CD4-positive, alpha-beta T cell (primary cell): ENCODE measurements around the gene SERP1. TPM values are rescaled to one million over a fixed set of nuclear protein-coding genes. Genes with fewer than 3 reads are reported as not detected.
A peak's percentile ranks its signal among the peaks of the same experiment; 100 is the strongest.

Experiments
- ATAC-seq: fragments of 200-7000 bp; cut with Tn5 transposase; one replicate; pipeline ENCODE4 v1.10.0; 2022; ENCODE audit warnings: mild to moderate bottlenecking; ENCODE audit not compliant: poor library complexity
- CTCF ChIA-PET: fragments of 350-600 bp; sonication (Branson Sonifier 250); formaldehyde crosslinking; loops from one replicate; lab custom pipeline; 2021; ENCODE audit warnings: antibody characterized with exemption, inconsistent platforms; lab: Charles Lee
- POLR2A ChIA-PET: fragments of 350-600 bp; sonication (Branson Sonifier 250); formaldehyde crosslinking; loops from one replicate; lab custom pipeline; 2021; ENCODE audit warnings: antibody characterized with exemption, inconsistent platforms; lab: Charles Lee
- DNase-seq, 14 experiments: peaks; one replicate each; pipeline ENCODE4 v3.0.0-alpha.2; 2013 to 2020; ENCODE audit warnings: mixed read lengths in 2 of 14
- H3K27ac ChIP-seq, 2 donors: one replicate each; pipeline versions ENCODE4 v1.5.1 to v1.7.0; 2013; ENCODE audit warnings: low read length in 2 of 2, low read depth in 1 of 2, mild to moderate bottlenecking in 1 of 2
- H3K27me3 ChIP-seq, 2 experiments: 1 replicate in 1 of 2; 2 replicates in 1 of 2; pipeline versions ENCODE4 v1.6.1 to v1.7.0; 2013; ENCODE audit warnings: low read length in 2 of 2, control low read depth in 1 of 2, mild to moderate bottlenecking in 1 of 2, moderate library complexity in 1 of 2; ENCODE audit not compliant: insufficient read depth in 2 of 2, control insufficient read depth in 1 of 2
- H3K36me3 ChIP-seq: one replicate; pipeline ENCODE4 v1.6.1; 2013; ENCODE audit warnings: low read length, control low read depth; ENCODE audit not compliant: insufficient read depth
- H3K4me1 ChIP-seq: one replicate; pipeline ENCODE4 v1.6.1; 2013; ENCODE audit warnings: low read length, control low read depth; ENCODE audit not compliant: insufficient read depth
- H3K4me3 ChIP-seq: one replicate; pipeline ENCODE4 v1.5.1; 2013; ENCODE audit warnings: mild to moderate bottlenecking, low read length, moderate library complexity
- H3K9me3 ChIP-seq, 2 experiments: 1 replicate in 1 of 2; 2 replicates in 1 of 2; pipeline versions ENCODE4 v1.6.1 to v1.7.0; 2013; ENCODE audit warnings: low read length in 2 of 2, mild to moderate bottlenecking in 2 of 2, control low read depth in 1 of 2, moderate library complexity in 1 of 2; ENCODE audit not compliant: control insufficient read depth in 1 of 2, insufficient read depth in 1 of 2
- H3K27ac Mint-ChIP-seq: one replicate; pipeline ENCODE4 v1.8.0; 2020; ENCODE audit warnings: mixed read lengths
- H3K27me3 Mint-ChIP-seq: one replicate; pipeline ENCODE4 v1.8.0; 2021; ENCODE audit warnings: mixed read lengths
- H3K36me3 Mint-ChIP-seq: one replicate; pipeline ENCODE4 v1.8.0; 2021; ENCODE audit warnings: low read depth, mixed read lengths
- H3K4me1 Mint-ChIP-seq: one replicate; pipeline ENCODE4 v1.8.0; 2021; ENCODE audit warnings: low read depth, mixed read lengths
- H3K4me3 Mint-ChIP-seq: one replicate; pipeline ENCODE4 v1.8.0; 2020; ENCODE audit warnings: mild to moderate bottlenecking, mixed read lengths
- H3K9me3 Mint-ChIP-seq: one replicate; pipeline ENCODE4 v1.8.0; 2020; ENCODE audit warnings: mixed read lengths
- CTCF ChIP-seq: fragments of 200-600 bp; IDR thresholded peaks from one replicate; pipeline ENCODE4 v1.8.0; 2022; ENCODE audit warnings: antibody characterized with exemption, mild to moderate bottlenecking
- intact Hi-C, 2 experiments: fragments of 100-400 bp; cut with DNase I in 1 of 2; cut with micrococcal nuclease in 1 of 2; formaldehyde crosslinking; loops; one replicate each; pipeline versions ENCODE4 v1.15.1 to v1.9.0; 2023 to 2025; cut with DNase I, micrococcal nuclease
- total RNA-seq, 174 experiments: library from RNA in 2 of 174; stranded (reverse) in 2 of 174; gene quantifications; one replicate each; pipeline ENCODE4 v1.2.3 and lab custom pipeline; 2021 to 2026

SERP1 gene
- total RNA-seq, 2 experiments from 2014 or later: 141 to 147 TPM

DNA sequence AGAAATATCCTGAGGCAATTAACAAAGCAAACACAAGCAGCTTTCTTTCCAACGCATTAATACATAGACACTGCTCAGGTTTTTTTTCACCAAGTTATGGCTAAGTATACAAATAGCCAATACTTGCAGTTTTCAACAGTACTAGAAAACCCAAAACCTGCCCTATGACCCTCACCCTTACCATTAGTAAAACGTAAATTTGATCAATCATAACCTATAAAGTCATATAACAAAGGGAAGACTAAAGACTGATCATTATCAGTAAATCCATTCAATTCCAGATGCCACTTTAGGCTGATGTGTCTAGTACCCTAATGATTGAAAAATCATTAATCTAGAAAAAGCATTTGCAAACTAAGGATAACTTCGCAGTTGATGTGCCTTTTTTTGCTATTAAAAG is 3.2 kb downstream of the SERP1 start:
- ATAC-seq (no peak), DNase-seq (no peak)
- Mint-ChIP-seq H3K4me3 (peak overlapping the region; percentile 50), H3K27ac (peak overlapping the region; percentile 93), H3K9me3 (no peaks in the 10 kb centered on the region), H3K27me3 (no peaks in the 10 kb centered on the region), H3K4me1 (peaks cover 62% of the 10 kb centered on the region), H3K36me3 (peaks cover 65% of the 10 kb centered on the region)
- TF ChIP-seq CTCF: no peak
- H3K4me3 ChIP-seq: no peak overlapping the region
- intact Hi-C loops: loop anchor here (5.0 to 10.0 kb wide), 2 partner anchors 162 to 164 kb away; partner anchors contain the start of gene ERICH6 (in 1 of the 2)
- no peaks in the 10 kb centered on the region for H3K9me3 ChIP-seq
- H3K4me1 ChIP-seq: peaks cover 11% of the 10 kb centered on the region
- H3K27me3 ChIP-seq: no peaks in the 10 kb centered on the region
- H3K27ac ChIP-seq: no peak overlapping the region
- H3K36me3 ChIP-seq: peaks cover 24% of the 10 kb centered on the region
- ChIA-PET CTCF (interaction anchor here (1.1 kb wide), 1 partner anchor 16 kb away, joined by 4 read pairs; no protein-coding TSS in a partner anchor), POLR2A (interaction anchor here (0.6 to 8.1 kb wide), 4 partner anchors 60 to 219 kb away, joined by 3 to 146 read pairs (median 61); partner anchors contain the start of genes ERICH6, SELENOT, SIAH2 and TSC22D2)

- ATAC-seq (no peak), DNase-seq (peak in 1 of 14 experiments; percentile 10)
- no peak for TF ChIP-seq CTCF
- Mint-ChIP-seq H3K4me1 (peaks cover 49% of the 10 kb centered on the region), H3K27ac (peak overlapping the region; percentile 61), H3K27me3 (no peaks in the 10 kb centered on the region), H3K36me3 (peaks cover 51% of the 10 kb centered on the region), H3K4me3 (no peak overlapping the region), H3K9me3 (no peaks in the 10 kb centered on the region)
- peaks cover 4% of the 10 kb centered on the region for H3K4me1 ChIP-seq
- no peaks in the 10 kb centered on the region for H3K27me3 ChIP-seq
- intact Hi-C loops: loop anchor here (5.0 to 10.0 kb wide), 2 partner anchors 164 to 166 kb away; partner anchors contain the start of gene ERICH6 (in 1 of the 2)
- peaks cover 24% of the 10 kb centered on the region for H3K36me3 ChIP-seq
- ChIA-PET CTCF (no interaction called here), POLR2A (interaction anchor here (0.9 to 7.7 kb wide), 3 partner anchors 62 to 223 kb away, joined by 3 to 98 read pairs (median 3); partner anchors contain the start of genes SELENOT and TSC22D2)
- no peaks in the 10 kb centered on the region for H3K9me3 ChIP-seq
- H3K27ac ChIP-seq: no peak overlapping the region
- H3K4me3 ChIP-seq: no peak overlapping the region
Measured at GRCh38 chr3:150540991-150541390, 5.3 kb downstream of the SERP1 start.

GRCh38 chr3:150540297-150540696 is 6.0 kb downstream of the SERP1 start:
- ChIA-PET CTCF (no interaction called here), POLR2A (no interaction called here)
- peaks cover 46% of the 10 kb centered on the region for H3K36me3 Mint-ChIP-seq
- no peak for DNase-seq
- no peak overlapping the region for H3K27ac Mint-ChIP-seq
- Histone ChIP-seq H3K36me3 (peaks cover 24% of the 10 kb centered on the region), H3K4me3 (no peak overlapping the region), H3K27me3 (no peaks in the 10 kb centered on the region), H3K27ac (no peak overlapping the region), H3K4me1 (peaks cover under 1% of the 10 kb centered on the region), H3K9me3 (no peaks in the 10 kb centered on the region)
- no peak overlapping the region for H3K4me3 Mint-ChIP-seq
- TF ChIP-seq CTCF: no peak
- no peak for ATAC-seq
- peaks cover 45% of the 10 kb centered on the region for H3K4me1 Mint-ChIP-seq
- no peaks in the 10 kb centered on the region for H3K27me3 Mint-ChIP-seq
- intact Hi-C loops: loop anchor here (5.0 to 10.0 kb wide), 2 partner anchors 165 to 167 kb away; partner anchors contain the start of gene ERICH6 (in 1 of the 2)
- no peaks in the 10 kb centered on the region for H3K9me3 Mint-ChIP-seq
